Thyroid gland (tissue), 4 donors: ENCODE measurements around the gene CCDC192.

ENCODE experiments used
- CTCF ChIP-seq, 6 experiments: fragments of 200-600 bp in 3 of 6; fragments of 450-650 bp in 3 of 6; sonication (generic) in 3 of 6; IDR thresholded peaks; one replicate each; pipeline ENCODE4 v1.5.1; 2016 to 2019; ENCODE audit warnings: antibody characterized with exemption in 6 of 6, mild to moderate bottlenecking in 2 of 6, inconsistent platforms in 1 of 6, moderate library complexity in 1 of 6
- POLR2A ChIP-seq, 2 donors: fragments of 450-650 bp; IDR thresholded peaks; one replicate each; pipeline ENCODE4 v1.6.1; 2017; ENCODE audit warnings: antibody characterized with exemption in 2 of 2, mild to moderate bottlenecking in 2 of 2, moderate library complexity in 1 of 2

- TF ChIP-seq CTCF (IDR thresholded peaks at IDR 0.05) (no peak), POLR2A (IDR thresholded peaks at IDR 0.05) (no peak)
Observed at GRCh38 chr5:127978738-127979300, 275.6 kb downstream of the CCDC192 start.
